GM21786 (cell line): Measurements from ENCODE around the gene CAMTA2.
A peak's percentile ranks its signal among the peaks of the same experiment; 100 is the strongest.
"Not testable (repeated sequence)": the region's sequence is repeated elsewhere in the genome, so short reads cannot be mapped to it uniquely, and the experiment has no call there.

Experiments used
- ATAC-seq: cut with Tn5 transposase; IDR thresholded peaks from one replicate; pipeline ENCODE4 v1.9.1; 2021; ENCODE audit not compliant: unreplicated experiment

Gene CAMTA2, protein sequence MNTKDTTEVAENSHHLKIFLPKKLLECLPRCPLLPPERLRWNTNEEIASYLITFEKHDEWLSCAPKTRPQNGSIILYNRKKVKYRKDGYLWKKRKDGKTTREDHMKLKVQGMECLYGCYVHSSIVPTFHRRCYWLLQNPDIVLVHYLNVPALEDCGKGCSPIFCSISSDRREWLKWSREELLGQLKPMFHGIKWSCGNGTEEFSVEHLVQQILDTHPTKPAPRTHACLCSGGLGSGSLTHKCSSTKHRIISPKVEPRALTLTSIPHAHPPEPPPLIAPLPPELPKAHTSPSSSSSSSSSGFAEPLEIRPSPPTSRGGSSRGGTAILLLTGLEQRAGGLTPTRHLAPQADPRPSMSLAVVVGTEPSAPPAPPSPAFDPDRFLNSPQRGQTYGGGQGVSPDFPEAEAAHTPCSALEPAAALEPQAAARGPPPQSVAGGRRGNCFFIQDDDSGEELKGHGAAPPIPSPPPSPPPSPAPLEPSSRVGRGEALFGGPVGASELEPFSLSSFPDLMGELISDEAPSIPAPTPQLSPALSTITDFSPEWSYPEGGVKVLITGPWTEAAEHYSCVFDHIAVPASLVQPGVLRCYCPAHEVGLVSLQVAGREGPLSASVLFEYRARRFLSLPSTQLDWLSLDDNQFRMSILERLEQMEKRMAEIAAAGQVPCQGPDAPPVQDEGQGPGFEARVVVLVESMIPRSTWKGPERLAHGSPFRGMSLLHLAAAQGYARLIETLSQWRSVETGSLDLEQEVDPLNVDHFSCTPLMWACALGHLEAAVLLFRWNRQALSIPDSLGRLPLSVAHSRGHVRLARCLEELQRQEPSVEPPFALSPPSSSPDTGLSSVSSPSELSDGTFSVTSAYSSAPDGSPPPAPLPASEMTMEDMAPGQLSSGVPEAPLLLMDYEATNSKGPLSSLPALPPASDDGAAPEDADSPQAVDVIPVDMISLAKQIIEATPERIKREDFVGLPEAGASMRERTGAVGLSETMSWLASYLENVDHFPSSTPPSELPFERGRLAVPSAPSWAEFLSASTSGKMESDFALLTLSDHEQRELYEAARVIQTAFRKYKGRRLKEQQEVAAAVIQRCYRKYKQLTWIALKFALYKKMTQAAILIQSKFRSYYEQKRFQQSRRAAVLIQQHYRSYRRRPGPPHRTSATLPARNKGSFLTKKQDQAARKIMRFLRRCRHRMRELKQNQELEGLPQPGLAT

DNA sequence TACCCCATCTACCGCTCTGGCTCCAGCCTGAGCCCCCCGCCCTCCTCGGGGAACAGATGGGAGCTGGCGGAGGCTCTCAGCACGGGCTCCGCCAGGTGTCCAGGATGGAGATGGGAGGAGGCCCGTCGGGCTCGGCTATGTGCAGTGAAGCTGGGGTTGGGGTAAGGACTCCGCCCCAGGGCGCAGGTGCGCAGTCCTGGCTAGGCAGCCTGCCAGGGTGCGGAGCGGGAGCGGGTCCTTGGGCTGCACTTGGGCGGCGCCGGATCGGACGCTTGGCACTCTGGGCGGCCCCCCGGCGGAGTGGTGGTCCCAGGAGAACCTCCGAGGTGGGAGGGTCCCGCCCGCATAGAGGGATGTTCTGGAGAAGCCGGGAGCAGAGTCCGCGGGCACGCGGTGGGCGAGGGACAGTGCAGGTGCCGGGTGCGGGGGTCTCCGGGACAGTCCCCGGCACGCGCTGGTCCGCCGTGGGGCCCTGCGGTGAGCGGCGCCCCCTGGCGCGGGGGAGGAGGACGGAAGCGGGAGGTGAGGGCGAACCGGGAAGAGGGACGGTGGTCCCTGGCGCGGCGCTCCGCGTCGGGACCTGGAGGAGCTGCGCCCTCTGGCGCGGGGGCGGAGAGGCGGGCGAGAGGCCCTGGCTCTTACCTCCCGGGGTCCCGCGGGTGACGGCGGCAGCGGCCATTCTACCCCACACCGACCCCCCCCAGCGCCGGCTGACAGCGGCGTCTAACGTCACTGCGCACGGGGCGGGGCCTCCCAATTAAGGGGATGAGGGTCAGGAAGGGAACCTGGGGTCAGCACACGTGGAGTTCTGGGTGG, at the start of gene CAMTA2:
CAMTA2 (minus strand) TSS at position 725 of the 816 bp plus-strand sequence. CDS start 1,453 bp downstream, outside the sequence.
- peak; percentile 78 for ATAC-seq

DNA sequence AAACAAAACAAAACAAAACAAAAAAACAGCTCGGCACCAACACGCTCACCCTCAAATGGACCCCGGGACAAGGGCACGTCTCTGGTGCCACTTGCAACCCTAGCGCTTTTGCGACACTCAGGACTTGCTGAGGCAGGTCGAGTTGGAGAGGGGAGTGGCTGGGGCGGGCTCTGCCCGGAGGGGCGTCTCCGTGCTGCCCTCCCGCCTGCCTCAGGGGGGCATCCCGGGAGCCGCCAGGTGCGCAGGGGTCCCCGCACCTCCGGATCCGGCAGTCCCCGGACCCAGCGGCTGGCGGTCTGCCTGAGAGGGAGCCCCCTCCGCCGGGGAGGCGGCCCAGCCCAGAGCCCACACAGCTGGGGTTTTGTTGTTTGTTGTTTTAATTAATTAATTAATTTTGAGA, 47.8 kb upstream of the CAMTA2 start, which contains the start of gene SLC52A1:
SLC52A1 (minus strand) TSS at position 112 of the 400 bp plus-strand sequence. CDS start 820 bp downstream, outside the sequence.
- no peak for ATAC-seq

DNA sequence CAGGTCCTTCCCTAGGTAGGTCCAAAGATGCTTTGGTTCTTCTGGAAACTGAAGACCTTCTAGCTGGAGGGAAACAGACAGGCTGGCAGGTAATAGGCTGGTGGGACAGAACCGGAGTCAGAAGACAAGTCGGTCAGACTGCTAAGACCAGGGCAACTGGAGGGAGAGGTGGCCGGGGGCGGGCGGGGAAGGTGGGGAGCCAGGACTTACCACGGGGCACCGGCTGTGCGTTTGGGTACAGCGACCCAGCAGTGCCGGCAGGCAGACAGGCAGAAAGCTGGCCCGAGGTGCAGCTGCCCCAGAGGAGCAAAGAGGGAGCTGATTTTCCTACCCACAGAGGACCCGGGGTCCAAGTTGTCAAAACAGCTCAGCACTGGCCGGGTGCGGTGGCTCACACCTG, 47.2 kb upstream of the CAMTA2 start:
- no peak for ATAC-seq

DNA sequence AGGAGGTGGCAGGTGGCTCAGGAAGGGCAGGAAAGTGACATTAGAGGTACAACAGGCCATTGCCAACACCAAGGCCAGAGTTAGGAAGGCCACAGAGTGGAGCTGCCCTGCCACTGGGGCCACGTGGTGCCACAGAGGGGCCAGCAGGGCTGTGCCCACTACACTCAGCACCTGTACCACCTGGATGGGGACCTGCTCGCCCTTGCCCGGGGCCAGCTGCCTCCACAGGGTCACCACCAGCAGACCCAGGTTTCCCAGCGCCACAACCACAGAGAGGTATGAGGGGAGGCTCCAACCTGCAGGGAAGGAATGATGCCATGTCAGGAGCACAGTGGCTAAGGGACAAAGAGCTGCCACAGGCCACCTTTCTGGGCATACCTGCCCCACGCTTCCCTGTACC, 46.6 kb upstream of the CAMTA2 start:
- ATAC-seq: no peak

DNA sequence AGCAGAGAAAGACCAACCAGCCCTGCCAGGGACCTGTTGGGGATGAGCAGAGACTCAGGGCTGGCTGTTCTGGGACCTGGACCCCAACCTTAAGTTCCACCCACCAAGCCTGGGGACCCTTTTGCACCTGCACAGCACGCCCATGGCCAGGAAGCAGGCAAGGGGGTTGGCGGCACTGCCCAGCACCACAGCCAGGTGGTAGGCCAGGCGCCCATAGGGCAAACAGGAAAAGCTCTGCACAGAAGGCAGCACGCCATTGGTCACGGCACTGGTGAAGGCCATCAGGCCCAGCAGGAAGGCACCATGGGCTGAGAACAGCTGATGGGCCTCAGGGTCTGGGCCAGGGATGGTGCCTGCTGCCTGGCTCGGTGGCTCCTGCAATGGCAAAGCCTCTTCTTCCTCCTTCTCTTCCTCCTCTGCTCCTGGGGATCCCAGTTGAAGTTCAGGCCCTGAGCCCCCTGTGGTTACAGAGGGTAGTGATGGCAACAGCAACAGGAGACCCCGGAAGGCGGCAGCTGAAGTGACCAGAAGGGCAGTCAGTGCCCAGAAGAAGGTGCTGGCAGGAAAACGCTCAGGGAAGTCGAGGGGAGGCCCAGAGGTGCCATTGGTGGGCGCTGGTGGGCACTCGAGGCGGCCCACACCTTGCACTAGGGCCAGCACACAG, 46.0 kb upstream of the CAMTA2 start:
- no peak for ATAC-seq

DNA sequence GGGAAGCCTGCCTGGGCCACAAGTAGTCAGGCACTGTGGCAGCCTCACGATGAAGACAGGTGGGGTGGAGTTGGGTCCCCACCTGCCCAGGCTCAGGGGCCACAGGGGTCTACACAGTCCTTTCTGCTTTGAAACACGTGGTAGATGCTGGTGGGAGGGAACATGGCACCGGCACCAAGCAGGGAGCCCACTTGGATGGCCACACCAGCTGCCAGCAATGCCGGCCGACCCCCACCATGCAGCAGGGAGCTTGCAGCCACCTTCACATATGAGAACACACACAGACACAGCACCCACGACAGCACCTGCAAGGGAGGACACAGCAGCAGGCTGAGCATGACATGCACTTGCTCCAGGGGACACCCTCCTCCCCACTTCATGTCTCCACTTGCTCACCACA, 45.4 kb upstream of the CAMTA2 start:
- ATAC-seq: no peak

DNA sequence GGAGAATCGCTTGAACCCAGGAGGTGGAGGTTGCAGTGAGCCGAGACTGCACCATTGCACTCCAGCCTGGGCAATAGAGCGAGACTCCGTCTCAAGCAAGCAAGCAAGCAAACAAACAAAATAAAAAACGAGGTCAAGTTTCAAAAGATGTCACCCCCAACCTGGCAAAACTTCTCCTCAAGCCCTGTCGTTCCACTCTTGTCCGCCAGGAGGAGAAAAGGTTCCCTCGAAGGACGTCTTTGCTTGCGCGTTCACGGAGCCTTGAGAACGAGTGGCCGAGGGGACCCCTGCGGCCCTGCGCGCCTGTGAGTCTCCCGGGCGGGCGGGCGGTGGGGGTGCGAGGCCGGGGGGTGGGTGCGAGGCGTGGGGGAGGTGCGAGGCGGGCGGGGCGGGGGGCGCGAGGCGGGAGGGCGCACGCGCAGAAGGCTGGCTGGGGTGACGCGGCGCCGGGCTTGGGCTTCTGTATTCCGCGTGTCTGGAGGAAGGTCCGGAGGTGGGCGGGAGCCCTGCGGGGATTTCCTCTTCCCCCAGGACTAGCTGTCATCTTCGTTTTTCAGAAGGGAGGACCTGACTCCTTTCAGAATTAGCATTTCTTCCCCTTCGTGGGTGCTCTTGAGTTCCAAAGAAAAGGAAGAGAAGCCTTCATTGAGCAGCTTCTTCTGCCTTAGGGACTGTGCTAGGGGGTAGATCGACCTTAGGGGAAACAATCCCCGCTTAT, 44.0 kb upstream of the CAMTA2 start:
- ATAC-seq: no peak

DNA sequence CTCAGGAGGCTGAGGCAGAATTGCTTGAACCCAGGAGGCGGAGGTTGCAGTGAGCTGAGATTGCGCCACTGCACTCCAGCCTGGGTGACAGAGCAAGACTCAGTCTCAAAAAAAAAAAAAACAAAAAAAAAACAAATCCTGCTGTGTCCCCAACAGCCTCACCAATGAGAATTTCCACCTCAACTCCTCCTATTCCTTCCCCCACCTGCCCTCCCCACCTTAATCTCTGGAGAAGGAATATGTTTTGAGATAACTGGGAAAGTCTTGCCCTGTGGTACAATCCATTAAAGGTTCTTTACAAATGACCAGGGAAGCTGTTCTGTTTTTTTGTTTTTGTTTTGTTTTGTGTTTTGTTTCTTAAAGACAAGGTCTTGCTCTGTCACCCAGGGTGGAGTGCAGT, 42.7 kb upstream of the CAMTA2 start:
- not testable (repeated sequence) for ATAC-seq

DNA sequence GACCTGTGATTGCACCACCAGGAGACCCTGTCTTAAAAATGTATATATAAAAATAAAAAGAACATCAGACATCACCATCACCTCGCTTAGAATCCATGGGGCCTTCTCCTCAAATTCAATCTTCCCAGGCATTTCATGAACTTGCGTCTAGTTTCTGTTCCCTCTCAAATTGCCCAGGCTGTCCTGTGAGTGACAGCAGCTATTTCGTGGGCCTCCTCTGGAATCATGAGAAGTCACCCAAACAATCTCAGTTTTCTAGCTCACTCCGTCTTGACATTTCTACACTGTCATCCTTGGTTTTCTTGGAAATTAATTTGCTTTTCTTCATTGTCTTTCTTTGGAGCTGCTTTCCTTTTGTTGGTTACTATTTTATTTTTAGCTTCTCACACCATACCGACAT, 40.4 kb upstream of the CAMTA2 start:
- no peak for ATAC-seq

DNA sequence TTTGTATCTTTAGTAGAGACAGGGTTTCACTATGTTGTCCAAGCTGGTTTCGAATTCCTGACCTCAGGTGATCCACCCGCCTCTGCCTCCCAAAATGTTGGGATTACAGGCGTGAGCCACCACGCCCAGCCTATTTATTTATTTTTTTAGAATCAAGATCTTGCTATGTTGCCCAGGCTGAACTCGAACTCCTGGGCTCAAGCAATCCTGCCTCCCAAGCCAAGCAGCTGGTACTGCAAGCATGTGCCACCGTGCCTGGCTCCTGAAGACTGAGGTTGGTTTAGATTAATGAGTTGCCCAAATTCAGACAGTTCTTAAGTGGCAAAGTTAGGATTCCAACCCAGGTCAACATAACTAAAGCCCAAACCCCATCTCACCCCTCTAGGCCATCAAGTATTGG, 39.8 kb upstream of the CAMTA2 start:
- no peak for ATAC-seq

DNA sequence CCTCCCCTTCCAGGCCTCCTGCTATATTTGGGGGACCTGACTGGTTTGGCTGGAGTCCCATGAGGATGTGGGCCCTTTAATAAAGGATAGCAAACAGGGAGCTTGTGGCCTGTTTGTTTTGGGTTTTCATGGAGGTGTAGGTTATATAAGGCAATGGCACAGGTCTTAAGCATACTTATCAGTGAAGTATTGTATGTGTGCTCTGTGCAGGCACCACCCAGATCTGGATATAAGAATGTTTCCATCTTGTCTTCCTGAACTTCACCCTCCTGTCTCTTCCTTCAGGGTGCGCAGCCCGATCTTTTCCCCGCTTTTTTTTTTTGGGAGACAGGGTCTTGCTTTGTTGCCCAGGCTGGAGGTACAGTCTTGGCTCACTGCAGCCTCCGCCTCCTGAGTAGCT, 37.1 kb upstream of the CAMTA2 start:
- no peak for ATAC-seq

DNA sequence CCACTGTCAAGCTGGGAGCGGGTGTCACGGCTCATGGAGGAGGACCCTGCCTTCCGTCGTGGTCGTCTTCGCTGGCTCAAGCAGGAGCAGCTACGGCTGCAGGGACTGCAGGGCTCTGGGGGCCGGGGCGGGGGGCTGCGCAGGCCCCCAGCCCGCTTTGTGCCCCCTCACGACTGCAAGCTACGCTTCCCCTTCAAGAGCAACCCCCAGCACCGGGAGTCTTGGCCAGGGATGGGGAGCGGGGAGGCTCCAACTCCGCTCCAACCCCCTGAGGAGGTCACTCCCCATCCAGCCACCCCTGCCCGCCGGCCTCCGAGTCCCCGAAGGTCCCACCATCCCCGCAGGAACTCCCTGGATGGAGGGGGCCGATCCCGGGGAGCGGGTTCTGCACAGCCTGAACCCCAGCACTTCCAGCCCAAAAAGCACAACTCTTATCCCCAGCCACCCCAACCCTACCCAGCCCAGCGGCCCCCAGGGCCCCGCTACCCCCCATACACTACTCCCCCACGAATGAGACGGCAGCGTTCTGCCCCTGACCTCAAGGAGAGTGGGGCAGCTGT, 36.2 kb upstream of the CAMTA2 start:
- no peak for ATAC-seq

DNA sequence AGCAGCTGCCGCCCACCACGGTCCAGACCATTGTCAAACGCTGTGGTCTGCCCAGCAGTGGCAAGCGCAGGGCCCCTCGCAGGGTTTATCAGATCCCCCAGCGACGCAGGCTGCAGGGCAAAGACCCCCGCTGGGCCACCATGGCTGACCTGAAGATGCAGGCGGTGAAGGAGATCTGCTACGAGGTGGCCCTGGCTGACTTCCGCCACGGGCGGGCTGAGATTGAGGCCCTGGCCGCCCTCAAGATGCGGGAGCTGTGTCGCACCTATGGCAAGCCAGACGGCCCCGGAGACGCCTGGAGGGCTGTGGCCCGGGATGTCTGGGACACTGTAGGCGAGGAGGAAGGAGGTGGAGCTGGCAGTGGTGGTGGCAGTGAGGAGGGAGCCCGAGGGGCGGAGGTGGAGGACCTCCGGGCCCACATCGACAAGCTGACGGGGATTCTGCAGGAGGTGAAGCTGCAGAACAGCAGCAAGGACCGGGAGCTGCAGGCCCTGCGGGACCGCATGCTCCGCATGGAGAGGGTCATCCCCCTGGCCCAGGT, 34.8 kb upstream of the CAMTA2 start:
- no peak for ATAC-seq

DNA sequence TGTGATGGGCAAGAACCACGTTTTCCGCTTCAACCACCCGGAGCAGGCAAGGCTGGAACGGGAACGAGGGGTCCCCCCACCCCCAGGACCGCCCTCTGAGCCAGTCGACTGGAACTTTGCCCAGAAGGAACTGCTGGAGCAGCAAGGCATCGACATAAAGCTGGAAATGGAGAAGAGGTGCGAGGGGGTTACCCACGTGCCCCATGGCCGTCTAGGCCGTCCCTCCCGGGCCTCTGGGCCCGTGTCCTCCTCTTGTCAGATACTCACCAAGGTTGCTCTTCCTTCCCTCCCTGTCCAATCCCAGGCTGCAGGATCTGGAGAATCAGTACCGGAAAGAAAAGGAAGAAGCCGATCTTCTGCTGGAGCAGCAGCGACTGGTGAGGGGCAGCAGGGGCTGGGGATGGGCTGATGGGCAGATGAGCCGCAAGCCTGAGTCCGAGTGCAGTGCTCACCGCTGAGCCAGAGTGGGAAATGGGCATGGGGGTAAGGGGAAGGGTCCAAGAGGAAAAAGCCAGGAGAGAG, 33.1 kb upstream of the CAMTA2 start:
- ATAC-seq: no peak

DNA sequence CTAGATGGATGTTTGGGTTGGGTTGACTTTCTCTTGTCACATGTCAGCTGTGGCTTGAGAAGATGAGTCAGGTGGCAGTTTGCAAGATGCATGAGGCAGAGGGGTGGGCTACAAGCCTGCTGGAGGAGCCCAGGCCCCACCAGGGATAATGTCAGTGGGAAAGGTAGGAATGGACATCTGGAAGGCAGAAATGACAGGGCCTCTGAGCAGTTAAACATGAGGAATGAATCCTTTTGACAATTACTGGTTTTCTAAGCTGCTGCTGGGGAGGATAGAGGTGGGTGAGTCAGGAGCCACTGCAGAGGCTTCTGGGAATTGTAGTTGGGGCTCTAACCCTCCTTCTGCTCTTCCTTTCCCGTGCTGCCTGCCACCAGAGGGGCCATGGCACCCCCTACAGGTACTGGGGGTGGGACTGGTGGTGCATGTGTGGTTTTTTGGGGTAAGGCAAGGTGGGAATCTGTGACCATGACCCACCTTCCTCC, 32.0 kb upstream of the CAMTA2 start:
- ATAC-seq: no peak

DNA sequence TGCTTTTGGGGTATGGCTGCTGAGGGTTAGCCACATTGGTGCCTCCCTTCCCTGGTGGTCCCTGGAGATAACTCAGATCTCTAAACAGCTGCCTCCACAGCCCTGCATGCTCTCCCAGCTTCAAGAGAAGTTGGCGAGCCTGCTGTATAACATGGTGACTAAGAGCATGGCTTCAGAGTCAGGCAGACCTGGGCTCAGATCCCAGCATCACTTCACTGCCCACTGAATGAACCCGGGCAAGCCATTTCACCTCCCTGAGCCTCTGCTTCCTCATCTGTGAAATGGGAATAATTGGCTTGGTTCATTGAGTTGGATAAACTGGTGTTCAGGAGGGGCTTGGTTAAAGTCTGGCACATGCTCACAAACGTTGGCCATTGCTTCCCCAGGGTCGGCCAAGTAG, 26.9 kb upstream of the CAMTA2 start:
- ATAC-seq: no peak

DNA sequence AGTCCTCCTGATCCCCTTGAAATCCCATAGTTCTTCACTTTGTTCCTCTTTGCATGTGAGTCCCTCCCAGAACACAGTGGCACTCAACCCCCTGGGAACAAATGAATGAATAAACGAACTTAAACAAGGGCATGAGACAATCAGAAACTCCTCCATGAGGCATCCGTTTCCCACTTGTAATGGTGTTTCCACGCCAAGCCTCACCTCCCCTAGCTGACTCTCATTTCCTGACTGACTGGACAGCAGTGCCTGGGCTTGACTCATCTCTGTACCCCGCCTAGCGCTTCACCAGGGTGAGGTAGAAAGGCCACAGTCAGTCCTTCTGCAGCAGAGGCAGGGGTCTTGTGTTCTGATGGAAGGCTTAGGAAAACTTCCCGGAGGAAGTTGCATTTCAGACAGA, 24.5 kb upstream of the CAMTA2 start:
- no peak for ATAC-seq

DNA sequence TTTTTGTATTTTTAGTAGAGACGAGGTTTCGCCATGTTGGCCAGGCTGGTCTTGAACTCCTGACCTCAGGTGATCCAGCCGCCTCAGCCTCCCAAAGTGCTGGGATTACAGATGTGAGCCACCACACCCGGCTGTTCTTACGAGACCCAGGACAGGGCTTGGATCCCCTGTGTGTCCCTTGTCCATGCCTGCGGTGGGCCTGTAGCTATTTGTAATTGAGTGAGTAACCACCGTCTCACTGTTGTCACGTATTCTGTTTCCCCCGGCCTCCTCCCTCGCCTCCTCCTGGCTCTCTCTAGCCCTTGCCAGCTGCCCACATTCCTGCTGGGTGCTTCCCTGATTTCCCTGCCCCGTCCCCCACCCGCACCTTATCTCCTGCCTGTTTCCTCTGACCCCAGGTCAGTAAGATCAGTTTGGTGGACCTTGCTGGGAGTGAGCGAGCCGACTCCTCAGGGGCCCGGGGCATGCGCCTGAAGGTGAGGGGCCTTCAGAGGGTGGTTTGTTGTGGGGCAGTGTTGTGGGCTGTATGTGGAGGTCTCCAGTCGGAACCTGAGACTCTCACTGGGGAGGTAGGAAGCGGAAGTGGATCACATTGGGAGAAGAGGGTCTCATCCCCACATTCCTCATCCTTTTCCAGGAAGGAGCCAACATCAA, 15.9 kb upstream of the CAMTA2 start:
- no peak for ATAC-seq
